Caco-2 (cell line): Measurements from ENCODE around the gene PCBD1. TPM values are rescaled to one million over a fixed set of nuclear protein-coding genes. Genes with fewer than 3 reads are reported as not detected.
A peak's percentile ranks its signal among the peaks of the same experiment; 100 is the strongest.

Experiments used
- BruUV-seq: library from RNA; stranded (reverse); fragments of 400-500 nt; replicated peaks from 2 replicates; lab custom pipeline; 2021; lab: Mats Ljungman, UMichigan
- CTCF ChIA-PET: fragments of 300-600 bp; sonication (Branson Sonifier 250); formaldehyde crosslinking; loops from one replicate; lab custom pipeline; 2022; ENCODE audit warnings: antibody characterized with exemption; lab: Charles Lee
- POLR2A ChIA-PET: fragments of 300-600 bp; sonication (Branson Sonifier 250); formaldehyde crosslinking; loops from one replicate; lab custom pipeline; 2022; ENCODE audit warnings: antibody characterized with exemption; lab: Charles Lee
- DNase-seq, 2 experiments: peaks; one replicate each; pipeline versions ENCODE4 v3.0.0 to v3.0.0-alpha.2; 2020 to 2022
- H3K27me3 ChIP-seq: replicated peaks from 2 replicates; pipeline ENCODE4 v1.6.0; 2011; ENCODE audit warnings: low read length; ENCODE audit not compliant: control insufficient read depth, insufficient read depth
- H3K36me3 ChIP-seq: 2 replicates; pipeline ENCODE4 v1.5.1; 2011; ENCODE audit warnings: low read length; ENCODE audit not compliant: control insufficient read depth, insufficient read depth
- H3K4me1 ChIP-seq: fragments of 250-450 bp; sonication (Bioruptor Pico); 2 replicates; pipeline ENCODE4 v1.5.1; 2020; ENCODE audit warnings: mild to moderate bottlenecking
- H3K4me3 ChIP-seq: 2 replicates; pipeline ENCODE4 v1.5.1; 2011; ENCODE audit warnings: low read depth, mild to moderate bottlenecking, control low read depth, low read length
- H3K9me3 ChIP-seq: fragments of 250-450 bp; sonication (Bioruptor Pico); 2 replicates; pipeline ENCODE4 v1.5.1; 2020; ENCODE audit warnings: mild to moderate bottlenecking, moderate library complexity
- H3K27ac Mint-ChIP-seq: one replicate; pipeline ENCODE4 v1.8.0; 2022; ENCODE audit warnings: mixed read lengths; ENCODE audit not compliant: unreplicated experiment
- H3K27me3 Mint-ChIP-seq: one replicate; pipeline ENCODE4 v1.8.0; 2022; ENCODE audit warnings: mixed read lengths; ENCODE audit not compliant: insufficient read depth, unreplicated experiment
- H3K36me3 Mint-ChIP-seq: one replicate; pipeline ENCODE4 v1.8.0; 2022; ENCODE audit warnings: mild to moderate bottlenecking, mixed read lengths; ENCODE audit not compliant: insufficient read depth, unreplicated experiment
- H3K4me1 Mint-ChIP-seq: one replicate; pipeline ENCODE4 v1.8.0; 2022; ENCODE audit warnings: low read depth, mixed read lengths; ENCODE audit not compliant: unreplicated experiment
- H3K4me3 Mint-ChIP-seq: one replicate; pipeline ENCODE4 v1.8.0; 2022; ENCODE audit warnings: mild to moderate bottlenecking, moderate library complexity, mixed read lengths; ENCODE audit not compliant: unreplicated experiment
- H3K9me3 Mint-ChIP-seq: one replicate; pipeline ENCODE4 v1.8.0; 2022; ENCODE audit warnings: mixed read lengths; ENCODE audit not compliant: unreplicated experiment
- CTCF ChIP-seq, 2 experiments: fragments of 200-600 bp in 1 of 2; IDR thresholded peaks; 1 replicate in 1 of 2; 2 replicates in 1 of 2; pipeline versions ENCODE4 v1.5.1 to v1.8.0; 2011 to 2022; ENCODE audit warnings: antibody characterized with exemption in 1 of 2, control low read depth in 1 of 2, inconsistent platforms in 1 of 2, low read depth in 1 of 2, low read length in 1 of 2, mild to moderate bottlenecking in 1 of 2, moderate library complexity in 1 of 2; ENCODE audit not compliant: insufficient read depth in 1 of 2, severe bottlenecking in 1 of 2, unreplicated experiment in 1 of 2
- intact Hi-C: fragments of 100-400 bp; cut with micrococcal nuclease; formaldehyde crosslinking; loops from one replicate; pipeline ENCODE4 v1.10.0; 2022; ENCODE audit not compliant: unreplicated experiment
- total RNA-seq: library from RNA; stranded (reverse); gene quantifications from 2 replicates; pipeline ENCODE4 v1.2.3, GENCODE V29; 2022

PCBD1 gene
- total RNA-seq, 1 experiment from 2014 or later = 252 TPM

GRCh38 chr10:70926226-70927000 is 38.0 kb upstream of the PCBD1 start:
- no peak overlapping the region for H3K27ac Mint-ChIP-seq
- CTCF ChIA-PET = interaction anchor here (0.6 to 1.8 kb wide), 3 partner anchors 116 to 358 kb away, joined by 3 to 10 read pairs (median 3); no protein-coding TSS in a partner anchor

GRCh38 chr10:70925377-70926225 is 37.2 kb upstream of the PCBD1 start:
- H3K4me1 ChIP-seq = no peaks in the 10 kb centered on the region
- H3K4me1 Mint-ChIP-seq = peaks cover 8% of the 10 kb centered on the region
- H3K27me3 Mint-ChIP-seq = peaks cover 6% of the 10 kb centered on the region
- H3K4me3 ChIP-seq = no peak overlapping the region
- intact Hi-C loops = loop anchor here (1.0 to 5.0 kb wide), 5 partner anchors 137 to 360 kb away; no protein-coding TSS in a partner anchor
- peak in 1 of 2 experiments; percentile 83 for DNase-seq
- POLR2A ChIA-PET = no interaction called here
- no peaks in the 10 kb centered on the region for H3K36me3 ChIP-seq
- no peaks in the 10 kb centered on the region for H3K36me3 Mint-ChIP-seq
- no peak overlapping the region for H3K27ac Mint-ChIP-seq
- CTCF ChIA-PET = interaction anchor here (0.6 to 1.8 kb wide), 6 partner anchors 15 to 532 kb away, joined by 3 to 10 read pairs (median 3); no protein-coding TSS in a partner anchor
- peaks cover 4% of the 10 kb centered on the region; the same call in 1 of the 2 replicates for H3K27me3 ChIP-seq
- TF ChIP-seq CTCF (IDR thresholded peaks at IDR 0.05; ENCODE audit: insufficient read depth in 1 of 2, low read depth in 1 of 2, low read length in 1 of 2, severe bottlenecking in 1 of 2, unreplicated experiment in 1 of 2) = peak; percentile 99 to 100
- no peak overlapping the region for H3K4me3 Mint-ChIP-seq
- no peaks in the 10 kb centered on the region for H3K9me3 Mint-ChIP-seq
- H3K9me3 ChIP-seq = no peaks in the 10 kb centered on the region
- BruUV-seq = no TSS peak

More at GRCh38 chr10:70926226-70927000, 38.0 kb upstream of the PCBD1 start:
- Mint-ChIP-seq H3K4me1 (peaks cover 8% of the 10 kb centered on the region), H3K36me3 (no peaks in the 10 kb centered on the region), H3K9me3 (no peaks in the 10 kb centered on the region), H3K4me3 (no peak overlapping the region), H3K27me3 (peaks cover 6% of the 10 kb centered on the region)
- BruUV-seq = no TSS peak
- Histone ChIP-seq H3K36me3 (no peaks in the 10 kb centered on the region), H3K4me3 (no peak overlapping the region), H3K9me3 (no peaks in the 10 kb centered on the region), H3K4me1 (no peaks in the 10 kb centered on the region), H3K27me3 (peaks cover 4% of the 10 kb centered on the region; the same call in 1 of the 2 replicates)
- DNase-seq = no peak
- intact Hi-C loops = loop anchor here (5.0 kb wide), 3 partner anchors 136 to 341 kb away; no protein-coding TSS in a partner anchor
- no peak for TF ChIP-seq CTCF (IDR thresholded peaks at IDR 0.05; ENCODE audit: insufficient read depth in 1 of 2, low read depth in 1 of 2, low read length in 1 of 2, severe bottlenecking in 1 of 2, unreplicated experiment in 1 of 2)
- POLR2A ChIA-PET = no interaction called here

- intact Hi-C loops = no loop called here
- peaks cover 9% of the 10 kb centered on the region for H3K27me3 Mint-ChIP-seq
Measured at GRCh38 chr10:70923696-70924095, 35.3 kb upstream of the PCBD1 start.

More at GRCh38 chr10:70923696-70924095, 35.3 kb upstream of the PCBD1 start:
- ChIA-PET CTCF (interaction anchor here (0.6 to 1.3 kb wide), 3 partner anchors 13 to 336 kb away, joined by 3 to 5 read pairs (median 3); no protein-coding TSS in a partner anchor), POLR2A (no interaction called here)
- Mint-ChIP-seq H3K27ac (no peak overlapping the region), H3K4me3 (no peak overlapping the region), H3K4me1 (peaks cover 8% of the 10 kb centered on the region), H3K9me3 (no peaks in the 10 kb centered on the region), H3K36me3 (no peaks in the 10 kb centered on the region)
- TF ChIP-seq CTCF (IDR thresholded peaks at IDR 0.05; ENCODE audit: insufficient read depth in 1 of 2, low read depth in 1 of 2, low read length in 1 of 2, severe bottlenecking in 1 of 2, unreplicated experiment in 1 of 2) = no peak
- no TSS peak for BruUV-seq
- Histone ChIP-seq H3K27me3 (peaks cover 4% of the 10 kb centered on the region; the same call in 1 of the 2 replicates), H3K36me3 (no peaks in the 10 kb centered on the region), H3K4me1 (no peaks in the 10 kb centered on the region), H3K4me3 (no peak overlapping the region), H3K9me3 (no peaks in the 10 kb centered on the region)
- no peak for DNase-seq
